ENCODE results near the gene GAB3. TPM values are rescaled to one million over a fixed set of nuclear protein-coding genes. Genes with fewer than 3 reads are reported as not detected.

Gene GAB3
- total and polyA plus RNA-seq, 2 experiments from 2014 or later = 0.89 to 1.8 TPM

DNA sequence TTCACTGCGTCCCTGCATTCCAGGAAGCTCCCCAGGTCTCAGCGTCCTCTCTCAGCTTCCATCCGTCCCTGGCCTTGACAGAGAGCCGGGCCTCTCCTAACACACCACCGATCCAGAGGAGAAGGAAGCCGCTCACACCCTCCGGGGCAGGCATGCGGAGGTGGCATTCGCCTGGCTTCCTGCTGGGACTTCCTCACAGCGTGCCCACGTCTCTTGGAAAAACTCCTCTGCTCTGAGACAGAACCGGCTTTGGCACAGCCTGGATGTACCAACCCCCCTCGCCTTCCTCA, 100.7 kb downstream of the GAB3 start (continued):
- TF ChIP-seq REST (IDR thresholded peaks at IDR 0.05; ENCODE audit: unreplicated experiment) = no peak
- no peak for TF ChIP-seq ZNF331 (CRISPR knock-in tag; IDR thresholded peaks at IDR 0.05; ENCODE audit: low read depth)
- TF ChIP-seq EZH2phosphoT487 (IDR thresholded peaks at IDR 0.05; ENCODE audit: unreplicated experiment) = no peak
- TF ChIP-seq, protein P1, sequence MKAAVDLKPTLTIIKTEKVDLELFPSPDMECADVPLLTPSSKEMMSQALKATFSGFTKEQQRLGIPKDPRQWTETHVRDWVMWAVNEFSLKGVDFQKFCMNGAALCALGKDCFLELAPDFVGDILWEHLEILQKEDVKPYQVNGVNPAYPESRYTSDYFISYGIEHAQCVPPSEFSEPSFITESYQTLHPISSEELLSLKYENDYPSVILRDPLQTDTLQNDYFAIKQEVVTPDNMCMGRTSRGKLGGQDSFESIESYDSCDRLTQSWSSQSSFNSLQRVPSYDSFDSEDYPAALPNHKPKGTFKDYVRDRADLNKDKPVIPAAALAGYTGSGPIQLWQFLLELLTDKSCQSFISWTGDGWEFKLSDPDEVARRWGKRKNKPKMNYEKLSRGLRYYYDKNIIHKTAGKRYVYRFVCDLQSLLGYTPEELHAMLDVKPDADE (IDR thresholded peaks at IDR 0.05) = no peak
- TF ChIP-seq POLR2AphosphoS5 (IDR thresholded peaks at IDR 0.05; ENCODE audit: low read depth) = no peak
- no peak for TF ChIP-seq NANOG (IDR thresholded peaks at IDR 0.05; ENCODE audit: borderline replicate concordance)
- no peak for TF ChIP-seq CTCF (conservative IDR thresholded peaks at IDR 0.05; ENCODE audit: low read depth in 2 of 2)
- no peak for TF ChIP-seq CREB1 (CRISPR knock-in tag; IDR thresholded peaks at IDR 0.05; ENCODE audit: low read depth)

GRCh38 chrX:154649503-154650220, 101.2 kb downstream of the GAB3 start:
- H3K4me3 ChIP-seq = no peak overlapping the region
- peaks cover 6% of the 10 kb centered on the region for H3K27me3 Mint-ChIP-seq (ENCODE audit: insufficient read depth, low read depth, poor library complexity)
- H3K36me3 ChIP-seq (ENCODE audit: insufficient read depth) = no peaks in the 10 kb centered on the region
- H3K79me2 ChIP-seq (replicated peaks; ENCODE audit: insufficient read depth) = no peaks in the 10 kb centered on the region
- H2AFZ ChIP-seq = no peak overlapping the region
- H3K27ac Mint-ChIP-seq = no peak overlapping the region
- H3K9me3 Mint-ChIP-seq = no peaks in the 10 kb centered on the region
- H3K36me3 Mint-ChIP-seq (ENCODE audit: low read depth) = no peaks in the 10 kb centered on the region
- no peak overlapping the region for H3K27ac ChIP-seq (ENCODE audit: low read depth)
- ATAC-seq (no peak), DNase-seq (ENCODE audit: low spot score) (no peak)
- no peak overlapping the region for H3K4me2 ChIP-seq
- no peaks in the 10 kb centered on the region for H3F3A ChIP-seq (replicated peaks; ENCODE audit: low read depth)
- no peaks in the 10 kb centered on the region for H3K4me1 Mint-ChIP-seq
- no peaks in the 10 kb centered on the region for H3K9me2 ChIP-seq (ENCODE audit: insufficient read depth)
- H3K4me3 Mint-ChIP-seq = no peak overlapping the region
- no peaks in the 10 kb centered on the region for H4K20me1 ChIP-seq (replicated peaks; ENCODE audit: insufficient read depth)
- no peaks in the 10 kb centered on the region for H3K27me3 ChIP-seq (ENCODE audit: insufficient read depth)
- H3K4me1 ChIP-seq (ENCODE audit: insufficient read depth) = no peaks in the 10 kb centered on the region
- no peak for TF ChIP-seq EZH2phosphoT487 (IDR thresholded peaks at IDR 0.05; ENCODE audit: unreplicated experiment)
- no peak for TF ChIP-seq ZNF114 (CRISPR knock-in tag; IDR thresholded peaks at IDR 0.05)
- no peak for TF ChIP-seq REST (IDR thresholded peaks at IDR 0.05; ENCODE audit: unreplicated experiment)
- no peak for TF ChIP-seq POLR2AphosphoS5 (IDR thresholded peaks at IDR 0.05; ENCODE audit: low read depth)
- TF ChIP-seq JUNB (IDR thresholded peaks at IDR 0.05; ENCODE audit: unreplicated experiment) = no peak
- no peak for TF ChIP-seq CREB1 (CRISPR knock-in tag; IDR thresholded peaks at IDR 0.05; ENCODE audit: low read depth)
- no peak for TF ChIP-seq ZNF331 (CRISPR knock-in tag; IDR thresholded peaks at IDR 0.05; ENCODE audit: low read depth)
- no peak for TF ChIP-seq STAT1 (IDR thresholded peaks at IDR 0.05; ENCODE audit: unreplicated experiment)
